HG02642 (cell line): Measurements from ENCODE around the gene EPHA6.
"Not testable (repeated sequence)": the region's sequence is repeated elsewhere in the genome, so short reads cannot be mapped to it uniquely, and the experiment has no call there.

Source experiments
- ATAC-seq: cut with Tn5 transposase; IDR thresholded peaks from one replicate; pipeline ENCODE4 v1.9.1; 2021; ENCODE audit warnings: mild to moderate bottlenecking; ENCODE audit not compliant: unreplicated experiment, poor library complexity

Gene EPHA6

DNA sequence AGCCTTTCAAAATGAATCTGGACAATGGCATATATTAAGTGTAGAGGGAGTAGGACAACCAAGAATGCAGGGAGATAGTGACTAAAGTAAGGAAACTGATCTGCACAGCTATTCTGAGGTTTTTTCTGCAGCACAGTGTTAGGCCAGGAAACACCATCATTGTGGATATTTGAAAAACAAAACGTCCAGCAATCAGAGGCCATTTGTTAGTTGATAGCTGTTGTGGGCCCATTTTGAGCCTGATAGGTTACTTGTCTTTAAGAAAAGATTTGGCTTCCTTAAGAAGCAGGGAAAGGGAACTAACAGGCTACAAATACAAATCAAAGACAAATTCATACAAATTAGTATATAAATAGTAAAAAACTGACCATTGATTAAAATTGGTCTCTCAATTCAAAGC is 574.4 kb downstream of the EPHA6 start:
- ATAC-seq = no peak

GRCh38 chr3:97389936-97390335 is 575.5 kb downstream of the EPHA6 start:
- no peak for ATAC-seq

DNA sequence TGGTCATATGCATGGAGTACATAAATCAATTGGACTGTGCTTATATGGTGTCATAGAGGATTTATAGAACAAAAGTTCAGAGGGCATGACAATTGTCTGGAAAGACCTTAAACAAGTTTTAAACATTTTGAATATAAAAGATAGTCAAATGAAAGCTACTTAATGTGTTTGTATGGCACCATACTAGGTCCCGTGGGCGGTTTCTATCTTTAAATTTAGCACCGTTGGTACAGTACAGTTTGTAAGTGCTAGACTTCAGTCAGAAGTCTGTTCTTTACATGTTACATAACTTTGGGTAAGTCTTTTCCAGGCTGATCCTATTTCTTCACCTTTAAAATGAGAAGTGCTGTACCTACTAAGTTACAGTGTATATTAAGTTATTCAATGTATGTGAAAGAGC is 576.8 kb downstream of the EPHA6 start:
- no peak for ATAC-seq

- no peak for ATAC-seq
Observed at GRCh38 chr3:97409612-97410011, 595.2 kb downstream of the EPHA6 start.

DNA sequence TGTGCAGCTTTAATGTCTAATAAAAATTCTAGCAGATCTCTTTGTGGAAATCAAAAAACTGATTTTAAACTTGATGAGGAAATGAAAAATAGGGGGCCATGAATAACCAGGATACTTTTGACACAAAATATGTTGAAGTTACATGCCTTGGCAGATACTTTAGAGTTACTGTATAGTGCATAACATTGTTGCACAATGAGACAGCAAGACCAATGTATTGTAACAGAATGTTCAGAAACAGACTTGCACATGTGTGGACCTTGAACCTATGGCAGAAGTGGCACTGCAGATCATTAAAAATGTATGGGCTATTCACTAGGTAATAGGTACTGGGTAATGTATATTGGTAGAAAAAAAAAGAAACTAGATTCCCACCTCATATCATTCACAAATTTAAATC is 607.2 kb downstream of the EPHA6 start:
- no peak for ATAC-seq

GRCh38 chr3:97425002-97425401 is 610.6 kb downstream of the EPHA6 start:
- no peak for ATAC-seq

DNA sequence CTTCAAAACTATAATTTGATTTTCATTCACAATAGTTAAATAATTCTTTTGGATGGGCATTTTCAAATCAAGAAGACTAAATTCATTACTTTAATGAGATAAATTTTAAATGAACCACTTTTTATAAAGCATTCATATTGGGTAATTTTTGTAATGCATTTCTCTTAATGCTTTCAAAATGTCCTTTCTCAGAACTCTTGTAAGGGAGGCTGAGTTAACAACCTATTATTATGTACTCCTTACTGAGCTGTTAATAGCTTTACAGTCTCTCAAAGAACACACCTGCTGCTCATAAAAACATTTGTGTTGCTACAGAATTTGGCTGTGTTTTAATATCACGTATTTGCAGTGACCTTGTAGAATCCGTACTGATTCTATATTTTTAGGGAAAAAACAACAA is 616.2 kb downstream of the EPHA6 start:
- ATAC-seq = no peak

DNA sequence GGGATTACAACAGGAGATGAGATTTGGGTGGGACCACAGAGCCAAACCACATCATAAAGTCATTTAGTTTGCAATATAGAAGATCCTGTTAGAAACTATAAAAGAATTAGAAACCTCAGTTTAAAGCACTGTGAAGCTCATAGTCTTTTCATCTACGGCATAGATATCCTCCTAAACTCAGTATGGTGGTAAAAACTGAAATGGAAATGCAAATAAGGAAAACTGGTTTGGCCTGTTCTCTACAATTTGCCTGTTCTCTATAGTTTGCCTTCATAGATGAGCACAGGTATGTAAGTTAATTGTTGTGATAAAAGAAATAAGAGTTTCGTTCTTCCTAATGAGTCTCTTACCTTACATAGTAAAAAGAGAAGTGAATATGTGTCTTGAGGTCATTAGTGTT is 618.5 kb downstream of the EPHA6 start:
- ATAC-seq = no peak

GRCh38 chr3:97438131-97438530 is 623.7 kb downstream of the EPHA6 start:
- no peak for ATAC-seq

DNA sequence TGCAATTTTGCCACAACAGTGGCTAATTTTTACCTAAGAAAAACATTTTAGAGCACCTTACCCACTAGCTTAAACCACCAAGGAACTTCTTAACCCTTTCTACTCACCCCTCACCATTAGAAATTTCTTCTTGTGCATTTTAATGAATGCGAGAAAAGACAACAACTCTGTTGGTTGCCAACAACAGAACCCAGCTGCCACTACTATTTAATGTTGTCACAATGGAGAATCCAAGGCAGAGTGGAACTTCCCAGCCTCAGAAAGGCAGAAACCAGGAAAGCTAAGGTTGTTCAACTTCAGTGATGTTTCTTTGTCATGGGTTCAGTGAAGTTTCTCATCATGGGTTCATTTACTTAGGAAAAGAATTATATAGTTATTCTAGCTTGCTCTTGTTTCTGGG is 625.0 kb downstream of the EPHA6 start:
- no peak for ATAC-seq

DNA sequence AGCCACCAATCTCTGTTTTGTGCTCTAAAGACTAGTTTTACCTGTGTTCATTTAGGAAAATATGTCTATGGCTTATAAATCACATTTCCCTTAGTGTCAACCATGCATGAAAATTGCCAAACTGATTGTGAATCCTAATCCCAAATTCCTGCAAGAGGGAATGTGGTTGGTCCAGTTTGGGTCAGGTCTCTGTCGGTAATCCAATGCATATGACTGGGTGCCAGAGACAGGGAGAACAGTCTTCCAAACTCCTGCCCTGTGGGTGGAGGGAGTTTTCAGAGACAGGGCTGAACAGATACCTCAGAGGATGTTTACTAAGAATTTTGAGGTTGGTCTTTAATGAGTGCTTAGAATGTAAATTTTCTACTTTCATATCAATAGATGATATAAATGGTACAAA is 649.6 kb downstream of the EPHA6 start:
- ATAC-seq = no peak

- no peak for ATAC-seq
Observed at GRCh38 chr3:97470481-97470880, 656.1 kb downstream of the EPHA6 start.

GRCh38 chr3:97479740-97480139 is 665.3 kb downstream of the EPHA6 start:
- no peak for ATAC-seq

- not testable (repeated sequence) for ATAC-seq
Observed at GRCh38 chr3:97480696-97481289, 666.4 kb downstream of the EPHA6 start.

DNA sequence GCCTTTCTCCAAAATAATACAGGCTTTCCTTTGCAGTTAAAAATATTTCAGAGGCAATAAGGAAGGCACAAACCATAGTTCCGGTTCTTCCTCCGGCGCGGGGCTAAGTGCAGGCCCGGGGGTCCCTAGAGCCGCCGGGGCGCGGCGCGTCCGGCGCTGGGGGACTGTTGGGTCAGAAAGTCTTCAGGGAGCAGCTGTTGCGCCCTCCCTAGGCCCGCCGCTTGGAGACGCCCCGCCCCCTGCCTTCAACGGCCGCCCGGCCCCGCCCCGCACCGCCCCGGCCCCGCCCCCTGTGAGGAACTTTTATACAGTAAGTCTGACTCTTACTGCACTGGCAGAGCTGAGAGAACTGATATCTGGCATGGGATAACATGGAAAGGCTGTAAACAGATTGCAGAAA is 667.0 kb downstream of the EPHA6 start:
- no peak for ATAC-seq

- ATAC-seq = no peak
Observed at GRCh38 chr3:97485206-97485605, 670.8 kb downstream of the EPHA6 start.

GRCh38 chr3:97487587-97487986 is 673.2 kb downstream of the EPHA6 start:
- no peak for ATAC-seq

DNA sequence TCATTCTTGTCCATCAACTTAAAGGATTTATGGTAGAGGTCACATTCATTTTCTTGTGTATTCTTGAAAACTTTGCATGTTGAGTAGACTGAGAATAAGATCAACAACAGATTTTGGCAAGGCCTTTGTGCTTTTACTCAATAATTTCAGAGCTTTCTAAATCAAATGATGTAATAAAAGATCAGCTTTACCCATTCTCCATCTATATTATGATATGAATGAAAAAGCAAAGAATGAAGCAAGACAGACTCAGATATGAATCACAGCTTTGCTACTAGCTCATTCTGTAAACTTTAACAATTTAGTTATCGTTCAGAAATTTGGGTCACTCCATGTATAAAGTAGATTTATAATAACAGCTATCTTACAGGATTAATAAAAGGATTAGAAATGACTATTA is 674.3 kb downstream of the EPHA6 start:
- ATAC-seq = no peak

DNA sequence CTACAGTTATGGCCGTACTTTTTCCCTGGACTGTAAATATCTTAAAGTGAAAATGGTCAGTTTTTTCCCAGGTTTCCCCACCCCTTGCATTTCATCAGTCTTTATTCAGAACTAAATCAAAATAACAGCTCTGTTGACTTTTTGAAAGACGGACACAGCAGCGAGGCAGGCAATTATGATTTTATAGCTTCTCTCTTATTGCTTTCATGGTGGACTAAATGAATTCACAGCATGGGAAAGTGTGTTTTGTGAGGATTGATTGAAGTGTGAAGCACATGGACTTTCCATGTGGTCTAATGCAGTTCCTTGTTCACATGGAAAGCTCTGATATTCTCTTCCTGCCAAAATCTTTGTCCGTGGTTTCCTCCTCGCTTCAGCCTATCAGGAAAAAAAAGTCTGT is 681.5 kb downstream of the EPHA6 start:
- ATAC-seq = no peak

GRCh38 chr3:97497138-97497537 is 682.7 kb downstream of the EPHA6 start:
- no peak for ATAC-seq

- no peak for ATAC-seq
Observed at GRCh38 chr3:97504463-97504862, 690.1 kb downstream of the EPHA6 start.

DNA sequence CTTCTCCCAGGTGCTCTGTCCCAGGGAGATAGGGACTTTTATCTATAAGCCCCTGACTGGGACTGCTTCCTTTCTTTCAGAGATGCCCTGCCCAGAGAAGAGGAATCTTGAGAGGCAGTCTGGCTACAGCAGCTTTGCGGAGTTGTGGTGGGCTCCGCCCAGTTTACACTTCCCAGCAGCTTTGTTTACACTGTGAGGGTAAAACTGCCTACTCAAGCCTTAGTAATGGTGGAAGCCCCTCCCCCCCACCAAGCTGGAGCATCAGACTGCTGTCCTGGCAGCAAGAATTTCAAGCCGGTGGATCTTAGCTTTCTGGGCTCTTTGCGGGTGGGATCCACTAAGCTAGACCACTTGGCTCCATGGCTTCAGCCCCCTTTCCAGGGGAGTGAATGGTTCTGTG is 696.4 kb downstream of the EPHA6 start:
- ATAC-seq = no peak

DNA sequence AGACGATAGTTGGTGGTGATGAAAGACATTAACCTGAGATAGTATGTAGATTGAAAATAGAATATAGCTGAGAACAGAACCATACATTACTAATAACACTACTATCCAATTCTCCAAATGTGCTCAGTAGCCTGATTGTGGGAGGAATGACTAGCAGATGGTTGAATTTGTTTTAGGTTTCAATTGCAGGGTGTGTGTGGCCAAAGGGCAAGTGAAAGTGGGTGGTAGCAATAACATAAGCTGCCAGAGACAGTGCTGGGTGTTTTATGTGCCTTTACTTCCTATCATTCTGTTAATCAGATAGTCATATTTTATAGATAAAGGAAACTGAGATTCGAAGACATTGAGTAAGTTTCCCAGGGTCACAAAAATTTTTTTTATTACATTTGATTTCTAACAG is 700.7 kb downstream of the EPHA6 start:
- no peak for ATAC-seq
